Breast epithelium (tissue), 4 donors: Measurements from ENCODE around the gene PRRG1. TPM values are rescaled to one million over a fixed set of nuclear protein-coding genes. Genes with fewer than 3 reads are reported as not detected.

Experiments
- DNase-seq, 2 donors: peaks; one replicate each; pipeline ENCODE4 v3.0.0-alpha.2; 2019; ENCODE audit warnings: low spot score in 2 of 2
- H3K27ac ChIP-seq, 2 donors: fragments of 200-600 bp; sonication (generic) in 1 of 2; one replicate each; pipeline ENCODE4 v1.5.1; 2016 to 2019; ENCODE audit warnings: mild to moderate bottlenecking in 1 of 2
- H3K27me3 ChIP-seq, 2 donors: fragments of 200-600 bp; sonication (generic) in 1 of 2; one replicate each; pipeline versions ENCODE4 v1.5.1 to v1.6.0; 2017 to 2019; ENCODE audit warnings: control low read depth in 1 of 2, mild to moderate bottlenecking in 1 of 2
- H3K36me3 ChIP-seq: fragments of 200-600 bp; one replicate; pipeline ENCODE4 v1.5.1; 2019
- H3K4me1 ChIP-seq, 2 donors: fragments of 200-600 bp; sonication (generic); one replicate each; pipeline ENCODE4 v1.5.1; 2016 to 2019; ENCODE audit warnings: control low read depth in 1 of 2
- H3K4me3 ChIP-seq, 3 donors: fragments of 200-600 bp; sonication (generic); 1 replicate in 2 of 3; 2 replicates in 1 of 3; pipeline ENCODE4 v1.5.1; 2016 to 2019; ENCODE audit warnings: mild to moderate bottlenecking in 3 of 3, moderate library complexity in 2 of 3
- H3K9me3 ChIP-seq, 2 donors: fragments of 200-600 bp; sonication (generic) in 1 of 2; one replicate each; pipeline ENCODE4 v1.5.1; 2016 to 2019; ENCODE audit warnings: control low read depth in 1 of 2
- POLR2A ChIP-seq: fragments of 450-650 bp; IDR thresholded peaks from one replicate; pipeline ENCODE4 v1.6.1; 2016; ENCODE audit warnings: antibody characterized with exemption, mild to moderate bottlenecking, moderate library complexity
- POLR2AphosphoS5 ChIP-seq, 3 donors: sonication (generic); formaldehyde crosslinking; IDR thresholded peaks; one replicate each; pipeline ENCODE4 v1.6.1; 2017; ENCODE audit warnings: antibody characterized with exemption in 3 of 3
- intact Hi-C: fragments of 100-400 bp; cut with DNase I; formaldehyde crosslinking; loops from one replicate; pipeline ENCODE4 v1.15.1; 2023; ENCODE audit warnings: low total_unique reads
- total RNA-seq, 3 donors: library from RNA; depleted of rRNA; stranded (reverse); fragments of >200 nt; gene quantifications; one replicate each; pipeline ENCODE4 v1.1.0, GENCODE V29; 2016
- TF ChIP-seq, protein P1 (sequence below), 3 donors: fragments of 450-650 bp; IDR thresholded peaks; one replicate each; pipeline ENCODE4 v1.5.1; 2016 to 2017; ENCODE audit warnings: antibody characterized with exemption in 3 of 3, mild to moderate bottlenecking in 3 of 3, moderate library complexity in 3 of 3

Gene PRRG1
- total RNA-seq, 3 donors from 2014 or later: 12.3 to 15.2 (median 14.7) TPM

DNA sequence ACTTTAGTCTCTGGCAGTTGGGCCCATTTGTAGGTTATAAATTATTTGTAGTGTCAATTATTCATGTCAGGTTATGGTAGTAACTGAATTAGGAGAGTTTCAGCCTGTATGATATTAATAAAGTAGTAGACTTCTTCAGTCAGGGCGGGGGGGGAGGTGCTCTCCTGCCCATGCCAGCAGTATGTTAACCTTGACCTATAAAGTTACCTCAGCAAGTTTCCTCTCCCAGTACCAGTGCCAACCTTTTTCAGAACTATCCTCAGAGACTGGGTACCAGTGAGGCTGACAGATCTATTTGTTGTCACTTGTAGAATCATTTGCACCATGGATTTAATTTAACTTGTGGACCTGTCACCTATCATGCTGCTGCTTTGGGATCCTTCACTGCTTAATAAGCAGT, 88.0 kb downstream of the PRRG1 start:
- no peak overlapping the region for H3K4me3 ChIP-seq
- H3K27ac ChIP-seq: no peak overlapping the region
- no peaks in the 10 kb centered on the region for H3K4me1 ChIP-seq
- H3K27me3 ChIP-seq: no peaks in the 10 kb centered on the region
- intact Hi-C loops: no loop called here
- no peak for TF ChIP-seq POLR2A
- TF ChIP-seq, protein P1, sequence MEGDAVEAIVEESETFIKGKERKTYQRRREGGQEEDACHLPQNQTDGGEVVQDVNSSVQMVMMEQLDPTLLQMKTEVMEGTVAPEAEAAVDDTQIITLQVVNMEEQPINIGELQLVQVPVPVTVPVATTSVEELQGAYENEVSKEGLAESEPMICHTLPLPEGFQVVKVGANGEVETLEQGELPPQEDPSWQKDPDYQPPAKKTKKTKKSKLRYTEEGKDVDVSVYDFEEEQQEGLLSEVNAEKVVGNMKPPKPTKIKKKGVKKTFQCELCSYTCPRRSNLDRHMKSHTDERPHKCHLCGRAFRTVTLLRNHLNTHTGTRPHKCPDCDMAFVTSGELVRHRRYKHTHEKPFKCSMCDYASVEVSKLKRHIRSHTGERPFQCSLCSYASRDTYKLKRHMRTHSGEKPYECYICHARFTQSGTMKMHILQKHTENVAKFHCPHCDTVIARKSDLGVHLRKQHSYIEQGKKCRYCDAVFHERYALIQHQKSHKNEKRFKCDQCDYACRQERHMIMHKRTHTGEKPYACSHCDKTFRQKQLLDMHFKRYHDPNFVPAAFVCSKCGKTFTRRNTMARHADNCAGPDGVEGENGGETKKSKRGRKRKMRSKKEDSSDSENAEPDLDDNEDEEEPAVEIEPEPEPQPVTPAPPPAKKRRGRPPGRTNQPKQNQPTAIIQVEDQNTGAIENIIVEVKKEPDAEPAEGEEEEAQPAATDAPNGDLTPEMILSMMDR (IDR thresholded peaks at IDR 0.05): no peak
- TF ChIP-seq POLR2AphosphoS5 (IDR thresholded peaks at IDR 0.05): no peak
- no peaks in the 10 kb centered on the region for H3K9me3 ChIP-seq
- H3K36me3 ChIP-seq: no peaks in the 10 kb centered on the region
- DNase-seq: no peak

DNA sequence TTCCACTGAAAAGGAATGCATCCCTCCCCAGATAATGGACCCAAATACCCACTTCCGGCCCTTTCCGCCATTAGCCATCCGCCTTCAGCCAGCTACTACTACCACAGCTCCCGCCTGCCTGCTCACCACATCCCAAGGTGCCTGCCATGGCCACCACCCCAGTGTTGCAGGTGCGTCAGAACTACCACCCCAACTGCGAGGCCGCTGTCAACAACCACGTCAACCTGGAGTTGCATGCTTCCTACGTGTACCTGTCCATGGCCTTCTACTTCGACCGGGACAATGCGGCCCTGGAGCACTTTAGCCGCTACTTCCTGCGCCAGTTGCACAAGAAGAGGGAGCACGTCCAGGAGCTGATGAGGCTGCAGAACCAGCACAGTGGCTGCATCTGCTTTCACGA, 92.2 kb downstream of the PRRG1 start:
- no peaks in the 10 kb centered on the region for H3K4me1 ChIP-seq
- H3K9me3 ChIP-seq: no peaks in the 10 kb centered on the region
- H3K27ac ChIP-seq: no peak overlapping the region
- H3K36me3 ChIP-seq: no peaks in the 10 kb centered on the region
- peaks cover 0 to 10% of the 10 kb centered on the region in 2 donors for H3K27me3 ChIP-seq
- no peak for DNase-seq
- no peak overlapping the region for H3K4me3 ChIP-seq
- intact Hi-C loops: no loop called here
- TF ChIP-seq POLR2A: no peak
- no peak for TF ChIP-seq POLR2AphosphoS5 (IDR thresholded peaks at IDR 0.05)
- TF ChIP-seq, protein P1 (IDR thresholded peaks at IDR 0.05): no peak

DNA sequence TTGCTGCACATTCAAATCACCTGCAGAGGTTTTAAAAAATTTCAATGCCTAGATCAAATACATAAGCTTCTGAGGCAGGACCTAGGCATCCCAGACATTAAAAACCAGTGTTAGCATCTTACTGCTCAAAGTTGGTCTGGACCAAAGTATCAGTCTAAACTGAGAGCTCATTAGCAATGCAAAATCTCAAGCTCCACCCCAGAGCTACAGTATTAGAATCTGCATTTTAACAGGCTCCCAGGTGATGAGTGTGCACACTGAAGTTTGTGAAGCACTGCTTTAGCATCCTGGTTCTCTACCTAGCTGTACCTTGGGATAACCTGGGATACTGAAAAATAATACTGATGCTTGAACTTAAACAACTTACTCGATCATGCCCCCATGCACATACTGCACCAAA, 96.0 kb downstream of the PRRG1 start:
- H3K36me3 ChIP-seq: no peaks in the 10 kb centered on the region
- no peak for DNase-seq
- no peaks in the 10 kb centered on the region for H3K4me1 ChIP-seq
- intact Hi-C loops: no loop called here
- no peak overlapping the region for H3K4me3 ChIP-seq
- H3K27me3 ChIP-seq: peaks cover 0 to 10% of the 10 kb centered on the region in 2 donors
- no peak for TF ChIP-seq POLR2AphosphoS5 (IDR thresholded peaks at IDR 0.05)
- no peak for TF ChIP-seq POLR2A
- TF ChIP-seq, protein P1 (IDR thresholded peaks at IDR 0.05): no peak
- H3K27ac ChIP-seq: no peak overlapping the region
- no peaks in the 10 kb centered on the region for H3K9me3 ChIP-seq

DNA sequence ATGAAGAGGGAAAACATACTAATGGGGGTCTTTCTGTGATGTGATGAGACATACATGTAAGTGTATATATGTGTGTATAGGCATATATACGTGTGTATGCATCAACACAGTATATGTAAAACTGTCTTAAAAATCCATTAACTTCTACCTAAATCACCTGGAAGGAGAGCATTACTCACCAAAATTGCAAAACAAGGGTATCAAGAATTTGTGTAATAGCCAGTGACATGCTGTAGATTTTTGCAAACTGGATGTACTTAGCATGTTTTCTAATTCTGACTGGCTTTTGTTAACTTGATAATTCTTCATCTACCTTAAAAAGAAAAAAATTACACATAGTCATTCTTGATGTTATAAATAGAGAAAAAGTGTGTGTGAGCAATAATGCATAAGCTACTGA, 104.7 kb downstream of the PRRG1 start:
- peaks cover 0 to 6% of the 10 kb centered on the region in 2 donors for H3K27me3 ChIP-seq
- H3K27ac ChIP-seq: no peak overlapping the region
- no peaks in the 10 kb centered on the region for H3K4me1 ChIP-seq
- intact Hi-C loops: no loop called here
- no peaks in the 10 kb centered on the region for H3K9me3 ChIP-seq
- TF ChIP-seq POLR2A (no peak), POLR2AphosphoS5 (IDR thresholded peaks at IDR 0.05) (no peak)
- TF ChIP-seq, protein P1 (IDR thresholded peaks at IDR 0.05): no peak
- no peak overlapping the region for H3K4me3 ChIP-seq
- no peaks in the 10 kb centered on the region for H3K36me3 ChIP-seq
- DNase-seq: no peak

DNA sequence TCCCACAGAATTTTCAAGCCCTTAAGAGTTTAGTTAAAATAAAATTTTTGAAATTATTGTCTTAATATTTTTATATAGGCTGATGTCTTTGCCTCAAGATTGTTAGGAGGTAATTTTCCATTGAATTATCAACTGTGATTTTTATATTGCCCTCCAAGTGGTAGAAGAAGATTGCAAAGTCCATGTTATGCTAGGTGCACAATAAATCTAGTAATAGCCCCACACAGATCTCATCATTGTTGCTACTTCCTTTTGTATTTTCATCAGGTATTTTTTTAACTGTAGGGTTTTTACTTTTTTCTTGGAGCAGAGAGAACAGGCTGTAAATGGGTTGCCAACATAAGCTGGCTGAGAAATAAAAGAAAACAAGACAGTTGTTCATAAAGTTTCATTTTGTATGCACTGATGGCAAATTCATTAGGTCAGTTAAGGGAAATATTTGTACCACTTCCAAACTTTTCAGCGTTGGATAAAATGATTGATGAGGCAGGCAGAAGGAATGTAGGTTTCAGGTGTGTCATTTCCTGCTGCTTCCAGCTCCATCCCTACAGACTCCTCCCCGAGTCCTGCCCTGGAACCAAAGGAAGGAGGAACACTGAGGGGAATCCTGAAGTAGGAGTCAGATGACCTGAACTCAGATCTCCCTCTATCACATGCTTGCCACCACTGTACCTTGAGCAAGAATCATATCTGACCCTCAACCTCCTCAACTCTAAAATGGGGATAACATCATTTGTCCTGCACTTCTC, 105.5 kb downstream of the PRRG1 start:
- no peak overlapping the region for H3K4me3 ChIP-seq
- no peaks in the 10 kb centered on the region for H3K4me1 ChIP-seq
- TF ChIP-seq POLR2AphosphoS5 (IDR thresholded peaks at IDR 0.05) (no peak), POLR2A (no peak)
- TF ChIP-seq, protein P1 (IDR thresholded peaks at IDR 0.05): no peak
- peaks cover 0 to 6% of the 10 kb centered on the region in 2 donors for H3K27me3 ChIP-seq
- H3K27ac ChIP-seq: no peak overlapping the region
- H3K36me3 ChIP-seq: no peaks in the 10 kb centered on the region
- DNase-seq: no peak
- intact Hi-C loops: no loop called here
- no peaks in the 10 kb centered on the region for H3K9me3 ChIP-seq
